ENCODE measurements around the gene KIRREL1.

- TF ChIP-seq PPARA (CRISPR knock-in tag; IDR thresholded peaks at IDR 0.05; ENCODE audit: borderline replicate concordance) (no peak), ZNF70 (CRISPR knock-in tag; IDR thresholded peaks at IDR 0.05) (no peak), CREB5 (CRISPR knock-in tag; IDR thresholded peaks at IDR 0.05; ENCODE audit: low read depth) (no peak), ARNTL (CRISPR knock-in tag; IDR thresholded peaks at IDR 0.05; ENCODE audit: borderline replicate concordance, low read depth) (no peak), PATZ1 (CRISPR knock-in tag; IDR thresholded peaks at IDR 0.05; ENCODE audit: borderline replicate concordance) (no peak), ZFP30 (CRISPR knock-in tag; IDR thresholded peaks at IDR 0.05) (no peak), ZFP3 (CRISPR knock-in tag; IDR thresholded peaks at IDR 0.05) (no peak), POU6F1 (CRISPR knock-in tag; IDR thresholded peaks at IDR 0.05; ENCODE audit: borderline replicate concordance, low read depth) (no peak)
Observed at GRCh38 chr1:157955221-157955620, 38.2 kb upstream of the KIRREL1 start.
